AG04450 (cell line): ENCODE data around the gene TTC12. TPM values are rescaled to one million over a fixed set of nuclear protein-coding genes. Genes with fewer than 3 reads are reported as not detected.

Experiments
- CTCF ChIA-PET: fragments of 300-600, 350-600 bp; formaldehyde crosslinking; extraction: SDS; loops from one replicate; lab custom pipeline; 2022; ENCODE audit warnings: antibody characterized with exemption, inconsistent platforms; lab: Charles Lee
- POLR2A ChIA-PET: fragments of 350-600 bp; formaldehyde crosslinking; extraction: SDS; loops from one replicate; lab custom pipeline; 2021; ENCODE audit warnings: antibody characterized with exemption, inconsistent platforms; lab: Yijun Ruan, JAX
- DNase-seq: peaks from one replicate; pipeline ENCODE4 v3.0.0-alpha.2; 2011; ENCODE audit warnings: low read depth, low spot score
- H3K27ac ChIP-seq: one replicate; pipeline ENCODE4 v1.5.1; 2012; ENCODE audit warnings: low read depth, low read length, control low read depth
- H3K27me3 ChIP-seq: one replicate; pipeline ENCODE4 v1.6.0; 2012; ENCODE audit warnings: low read length; ENCODE audit not compliant: control insufficient read depth, insufficient read depth
- H3K4me3 ChIP-seq: 2 replicates; pipeline ENCODE4 v1.5.1; 2011; ENCODE audit warnings: mild to moderate bottlenecking, low read depth, low read length, control low read depth
- H3K9me3 ChIP-seq: 2 replicates; pipeline ENCODE4 v1.5.1; 2012; ENCODE audit warnings: low read length; ENCODE audit not compliant: control insufficient read depth, insufficient read depth
- polyA plus RNA-seq: library from polyadenylated mRNA; depleted of rRNA; stranded (reverse); fragments of >200 nt; gene quantifications from 2 replicates; pipeline ENCODE4 v1.2.3, GENCODE V29; 2011
- TF ChIP-seq, protein P1 (sequence below): IDR thresholded peaks from 2 replicates; pipeline ENCODE4 v1.5.1; 2011; ENCODE audit warnings: low read depth, low read length, control low read depth, inconsistent platforms

Gene TTC12
- polyA plus RNA-seq, 1 experiment, result 19.0 TPM

- CTCF ChIA-PET, result interaction anchor here (0.7 to 1.4 kb wide), 2 partner anchors 496 to 687 kb away, joined by 3 read pairs; no protein-coding TSS in a partner anchor
- H3K27ac ChIP-seq, result no peak overlapping the region
- no peak overlapping the region for H3K4me3 ChIP-seq
- H3K27me3 ChIP-seq, result no peaks in the 10 kb centered on the region
- TF ChIP-seq, protein P1, sequence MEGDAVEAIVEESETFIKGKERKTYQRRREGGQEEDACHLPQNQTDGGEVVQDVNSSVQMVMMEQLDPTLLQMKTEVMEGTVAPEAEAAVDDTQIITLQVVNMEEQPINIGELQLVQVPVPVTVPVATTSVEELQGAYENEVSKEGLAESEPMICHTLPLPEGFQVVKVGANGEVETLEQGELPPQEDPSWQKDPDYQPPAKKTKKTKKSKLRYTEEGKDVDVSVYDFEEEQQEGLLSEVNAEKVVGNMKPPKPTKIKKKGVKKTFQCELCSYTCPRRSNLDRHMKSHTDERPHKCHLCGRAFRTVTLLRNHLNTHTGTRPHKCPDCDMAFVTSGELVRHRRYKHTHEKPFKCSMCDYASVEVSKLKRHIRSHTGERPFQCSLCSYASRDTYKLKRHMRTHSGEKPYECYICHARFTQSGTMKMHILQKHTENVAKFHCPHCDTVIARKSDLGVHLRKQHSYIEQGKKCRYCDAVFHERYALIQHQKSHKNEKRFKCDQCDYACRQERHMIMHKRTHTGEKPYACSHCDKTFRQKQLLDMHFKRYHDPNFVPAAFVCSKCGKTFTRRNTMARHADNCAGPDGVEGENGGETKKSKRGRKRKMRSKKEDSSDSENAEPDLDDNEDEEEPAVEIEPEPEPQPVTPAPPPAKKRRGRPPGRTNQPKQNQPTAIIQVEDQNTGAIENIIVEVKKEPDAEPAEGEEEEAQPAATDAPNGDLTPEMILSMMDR, result no peak
- H3K9me3 ChIP-seq, result no peaks in the 10 kb centered on the region
- no peak for DNase-seq
- POLR2A ChIA-PET, result no interaction called here
These were observed 39.4 kb upstream of the TTC12 start for GRCh38 chr11:113274713-113275582.

DNA sequence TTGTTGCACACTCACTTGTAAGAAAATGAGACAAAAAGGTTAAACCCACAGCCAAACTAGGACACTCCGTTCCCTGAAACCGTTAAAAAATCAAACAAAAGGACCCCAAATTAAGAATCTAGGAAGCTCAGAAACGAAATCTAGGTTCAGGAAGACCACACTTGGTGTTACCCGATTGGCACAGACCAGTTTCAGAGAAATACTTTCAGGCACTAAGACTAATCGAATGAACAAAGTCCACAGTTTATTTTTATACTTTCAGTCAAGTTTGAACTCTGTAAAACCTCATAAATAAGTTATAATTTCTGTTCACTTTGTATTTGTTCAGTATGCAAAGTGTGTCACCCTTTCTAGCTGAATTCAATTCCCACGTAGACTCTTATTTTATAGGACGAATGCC is 38.8 kb upstream of the TTC12 start:
- no peak overlapping the region for H3K4me3 ChIP-seq
- ChIA-PET CTCF (interaction anchor here (0.7 to 1.4 kb wide), 2 partner anchors 495 to 687 kb away, joined by 3 read pairs; no protein-coding TSS in a partner anchor), POLR2A (no interaction called here)
- no peak for DNase-seq
- no peak overlapping the region for H3K27ac ChIP-seq
- H3K9me3 ChIP-seq, result no peaks in the 10 kb centered on the region
- no peaks in the 10 kb centered on the region for H3K27me3 ChIP-seq
- TF ChIP-seq, protein P1, result no peak

DNA sequence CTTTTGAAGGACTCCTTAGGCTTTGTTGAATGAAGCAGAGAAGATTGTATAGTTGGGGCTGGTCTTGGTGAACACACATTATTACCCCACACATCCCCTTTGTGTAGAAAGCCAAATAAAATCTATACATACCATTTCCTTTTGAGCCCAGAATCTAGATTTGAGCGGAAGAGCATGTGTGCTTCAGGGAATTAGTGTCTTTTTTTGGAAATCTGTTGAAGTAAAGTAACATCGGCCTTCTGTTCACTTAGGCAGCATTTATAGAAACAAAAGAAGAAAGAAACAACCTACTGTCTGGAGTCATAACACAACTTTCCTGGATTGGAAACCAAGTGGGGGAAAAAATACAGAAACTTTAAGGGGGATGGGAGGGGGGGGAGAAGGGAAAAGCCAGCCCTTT is 37.9 kb upstream of the TTC12 start:
- TF ChIP-seq, protein P1, result no peak
- DNase-seq, result no peak
- no peak overlapping the region for H3K4me3 ChIP-seq
- no peaks in the 10 kb centered on the region for H3K9me3 ChIP-seq
- ChIA-PET CTCF (no interaction called here), POLR2A (no interaction called here)
- H3K27ac ChIP-seq, result no peak overlapping the region
- H3K27me3 ChIP-seq, result no peaks in the 10 kb centered on the region

DNA sequence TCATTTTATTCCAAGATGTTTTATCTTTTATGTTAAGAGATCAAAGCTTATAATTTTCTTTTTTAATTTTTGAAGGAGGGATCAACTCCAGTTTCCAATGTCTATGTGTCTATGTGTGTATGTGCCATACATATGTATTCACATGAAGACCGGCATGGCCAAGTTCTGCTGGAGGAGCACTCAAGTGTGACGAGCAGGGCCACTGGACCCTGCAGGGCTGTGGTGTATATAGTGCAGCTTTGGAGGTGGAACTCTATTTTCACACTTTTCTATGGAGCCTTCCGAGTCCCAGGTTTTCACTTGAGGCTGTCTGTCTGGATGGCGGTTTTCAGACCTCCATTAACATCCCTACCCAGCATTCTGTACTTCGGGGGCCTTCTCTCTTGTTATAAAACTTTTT is 36.5 kb upstream of the TTC12 start:
- no peak overlapping the region for H3K4me3 ChIP-seq
- CTCF ChIA-PET, result interaction anchor here (0.6 kb wide), 1 partner anchor 166 kb away, joined by 6 read pairs; no protein-coding TSS in a partner anchor
- no peak for DNase-seq

More for the DNA sequence above, 36.5 kb upstream of the TTC12 start:
- no peak overlapping the region for H3K27ac ChIP-seq
- no peaks in the 10 kb centered on the region for H3K9me3 ChIP-seq
- POLR2A ChIA-PET, result no interaction called here
- H3K27me3 ChIP-seq, result no peaks in the 10 kb centered on the region
- TF ChIP-seq, protein P1, result no peak
